Neural cell (in vitro differentiated cells): ENCODE data around the gene SLAMF1. TPM values are rescaled to one million over a fixed set of nuclear protein-coding genes. Genes with fewer than 3 reads are reported as not detected.

ENCODE experiments used
- H2AFZ ChIP-seq: fragments of 200-600, 300-800 bp; sonication (generic), shearing (Covaris generic); 2 replicates; pipeline ENCODE4 v1.6.0; 2014; ENCODE audit warnings: low read depth, mild to moderate bottlenecking, antibody characterized with exemption, low read length, moderate library complexity
- H3F3A ChIP-seq: fragments of 200-600 bp; shearing (Covaris generic); 2 replicates; pipeline ENCODE4 v1.6.1; 2016; ENCODE audit warnings: mild to moderate bottlenecking, moderate library complexity, mixed read lengths, antibody characterized with exemption, low read length; ENCODE audit not compliant: insufficient read depth, poor library complexity, severe bottlenecking
- H3K27ac ChIP-seq: fragments of 200-600, 300-800 bp; sonication (generic), shearing (Covaris generic); 2 replicates; pipeline ENCODE4 v1.5.1; 2014; ENCODE audit warnings: mild to moderate bottlenecking, low read length, moderate library complexity
- H3K27me3 ChIP-seq: fragments of 300-800, 200-600 bp; sonication (generic), shearing (Covaris generic); 2 replicates; pipeline ENCODE4 v1.6.0; 2014; ENCODE audit warnings: mild to moderate bottlenecking, low read depth, low read length, moderate library complexity; ENCODE audit not compliant: insufficient read depth
- H3K36me3 ChIP-seq: fragments of 300-800, 200-600 bp; sonication (generic), shearing (Covaris generic); 2 replicates; pipeline ENCODE4 v1.5.1; 2014; ENCODE audit warnings: mild to moderate bottlenecking, antibody characterized with exemption, low read length, moderate library complexity; ENCODE audit not compliant: insufficient read depth
- H3K4me2 ChIP-seq: fragments of 300-800, 200-600 bp; sonication (generic), shearing (Covaris generic); 2 replicates; pipeline ENCODE4 v1.6.0; 2014; ENCODE audit warnings: mild to moderate bottlenecking, low read length
- H3K4me3 ChIP-seq: fragments of 300-800, 200-600 bp; sonication (generic), shearing (Covaris generic); 2 replicates; pipeline ENCODE4 v1.5.1; 2014; ENCODE audit warnings: mild to moderate bottlenecking, low read length, moderate library complexity
- H3K79me2 ChIP-seq: fragments of 200-600 bp; shearing (Covaris generic); replicated peaks from 2 replicates; pipeline ENCODE4 v1.6.0; 2014; ENCODE audit warnings: mild to moderate bottlenecking, low read length, moderate library complexity; ENCODE audit not compliant: insufficient read depth
- H3K9ac ChIP-seq: fragments of 300-800, 200-600 bp; sonication (generic), shearing (Covaris generic); 2 replicates; pipeline ENCODE4 v1.6.1; 2016; ENCODE audit warnings: mild to moderate bottlenecking, low read length, mixed read lengths
- H3K9me2 ChIP-seq: fragments of 200-600 bp; shearing (Covaris generic); 2 replicates; pipeline ENCODE4 v1.6.1; 2016; ENCODE audit warnings: mild to moderate bottlenecking, low read length, mixed read lengths; ENCODE audit not compliant: insufficient read depth
- H3K9me3 ChIP-seq: fragments of 200-600, 300-800 bp; sonication (generic), shearing (Covaris generic); 2 replicates; pipeline ENCODE4 v1.6.1; 2016; ENCODE audit warnings: mild to moderate bottlenecking, mixed run types, low read length, moderate library complexity, mixed read lengths
- H4K20me1 ChIP-seq: fragments of 200-600 bp; shearing (Covaris generic); 2 replicates; pipeline ENCODE4 v1.6.1; 2016; ENCODE audit warnings: mild to moderate bottlenecking, mixed run types; ENCODE audit not compliant: insufficient read depth
- EP300 ChIP-seq: fragments of 450-650 bp; conservative IDR thresholded peaks from 2 replicates; pipeline ENCODE4 v1.6.1; 2014; ENCODE audit warnings: antibody characterized with exemption, mild to moderate bottlenecking, moderate library complexity; ENCODE audit not compliant: poor library complexity, severe bottlenecking
- EZH2 ChIP-seq: fragments of 200-600, 300-800 bp; shearing (Covaris generic), sonication (generic); IDR thresholded peaks from 2 replicates; pipeline ENCODE4 v1.6.1; 2014; ENCODE audit warnings: antibody characterized with exemption, low read length, borderline replicate concordance, mild to moderate bottlenecking; ENCODE audit not compliant: insufficient read depth, poor library complexity, severe bottlenecking
- MXI1 ChIP-seq: fragments of 450-650 bp; conservative IDR thresholded peaks from 2 replicates; pipeline ENCODE4 v1.6.1; 2014; ENCODE audit warnings: antibody characterized with exemption, mild to moderate bottlenecking; ENCODE audit not compliant: poor library complexity, severe bottlenecking
- POLR2AphosphoS5 ChIP-seq: IDR thresholded peaks from 2 replicates; pipeline ENCODE4 v1.6.1; 2012
- RAD21 ChIP-seq: fragments of 450-650 bp; conservative IDR thresholded peaks from 2 replicates; pipeline ENCODE4 v1.6.1; 2014; ENCODE audit warnings: antibody characterized with exemption, mild to moderate bottlenecking, moderate library complexity
- SMC3 ChIP-seq: fragments of 450-650 bp; conservative IDR thresholded peaks from 2 replicates; pipeline ENCODE4 v1.6.1; 2014; ENCODE audit warnings: antibody characterized with exemption, mild to moderate bottlenecking, moderate library complexity; ENCODE audit not compliant: poor library complexity
- TAF1 ChIP-seq: IDR thresholded peaks from 2 replicates; pipeline ENCODE4 v1.6.1; 2012; ENCODE audit warnings: low read depth
- polyA plus RNA-seq: library from polyadenylated mRNA; depleted of rRNA; stranded (reverse); fragments of >200 nt; gene quantifications from 2 replicates; pipeline ENCODE4 v1.2.3, GENCODE V29; 2014
- TF ChIP-seq, protein P1 (sequence below): fragments of 450-650 bp; IDR thresholded peaks from 2 replicates; pipeline ENCODE4 v1.5.1; 2014; ENCODE audit warnings: antibody characterized with exemption, mild to moderate bottlenecking, moderate library complexity; ENCODE audit not compliant: poor library complexity, severe bottlenecking
- TF ChIP-seq, protein P2 (sequence below): IDR thresholded peaks from 2 replicates; pipeline ENCODE4 v1.6.1; 2012; ENCODE audit warnings: borderline replicate concordance

Gene SLAMF1
- polyA plus RNA-seq, 1 donor from 2014 or later: not detected

DNA sequence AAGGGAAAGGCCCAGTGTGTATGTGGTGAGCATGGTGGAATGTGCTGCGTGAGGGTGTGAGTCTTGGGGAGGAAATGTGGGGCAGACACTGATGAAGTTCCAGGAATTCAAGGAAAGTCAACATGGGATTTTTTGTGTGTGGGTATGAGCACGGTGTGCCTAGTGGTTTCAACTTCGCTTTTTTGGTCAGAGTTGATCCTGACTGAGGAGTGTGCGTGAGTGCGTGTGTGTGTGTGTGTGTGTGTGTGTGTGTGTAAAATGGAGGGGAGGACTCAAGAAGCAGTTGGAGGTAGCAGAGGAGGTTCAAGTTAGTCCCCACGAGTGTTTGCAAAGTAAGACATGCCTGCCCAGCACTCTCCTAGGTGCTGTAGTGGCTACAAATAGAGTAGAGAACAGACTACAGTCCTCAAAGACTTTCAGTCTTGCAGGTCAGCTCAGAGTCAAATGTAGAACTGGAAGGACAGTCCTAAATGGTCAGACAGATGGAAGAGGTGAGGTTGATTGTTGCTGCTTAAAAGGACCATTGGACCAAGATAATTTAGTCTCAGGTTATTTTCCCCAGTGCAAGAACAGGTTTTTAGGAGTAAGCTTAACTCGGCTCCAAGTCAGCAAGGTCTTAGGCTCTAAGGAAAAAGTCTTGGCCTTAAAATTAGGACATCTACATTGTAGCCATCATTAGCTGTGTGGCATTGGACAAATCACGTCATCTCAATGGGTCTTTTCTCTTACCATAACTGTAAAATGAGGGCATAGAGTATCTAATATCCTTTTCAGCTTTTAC lies 25.0 kb downstream of the SLAMF1 start:
- H3K79me2 ChIP-seq: no peaks in the 10 kb centered on the region
- no peaks in the 10 kb centered on the region for H3K9me3 ChIP-seq
- H4K20me1 ChIP-seq: no peaks in the 10 kb centered on the region
- no peaks in the 10 kb centered on the region for H3K27me3 ChIP-seq
- no peaks in the 10 kb centered on the region for H3K36me3 ChIP-seq
- H3K4me3 ChIP-seq: no peak overlapping the region
- H2AFZ ChIP-seq: no peak overlapping the region
- TF ChIP-seq SMC3 (no peak), EP300 (no peak), MXI1 (no peak), TAF1 (no peak), EZH2 (no peak), POLR2AphosphoS5 (no peak)
- no peak overlapping the region for H3K4me2 ChIP-seq
- no peaks in the 10 kb centered on the region for H3K9me2 ChIP-seq
- no peaks in the 10 kb centered on the region for H3F3A ChIP-seq
- no peak overlapping the region for H3K9ac ChIP-seq
- H3K27ac ChIP-seq: no peak overlapping the region

DNA sequence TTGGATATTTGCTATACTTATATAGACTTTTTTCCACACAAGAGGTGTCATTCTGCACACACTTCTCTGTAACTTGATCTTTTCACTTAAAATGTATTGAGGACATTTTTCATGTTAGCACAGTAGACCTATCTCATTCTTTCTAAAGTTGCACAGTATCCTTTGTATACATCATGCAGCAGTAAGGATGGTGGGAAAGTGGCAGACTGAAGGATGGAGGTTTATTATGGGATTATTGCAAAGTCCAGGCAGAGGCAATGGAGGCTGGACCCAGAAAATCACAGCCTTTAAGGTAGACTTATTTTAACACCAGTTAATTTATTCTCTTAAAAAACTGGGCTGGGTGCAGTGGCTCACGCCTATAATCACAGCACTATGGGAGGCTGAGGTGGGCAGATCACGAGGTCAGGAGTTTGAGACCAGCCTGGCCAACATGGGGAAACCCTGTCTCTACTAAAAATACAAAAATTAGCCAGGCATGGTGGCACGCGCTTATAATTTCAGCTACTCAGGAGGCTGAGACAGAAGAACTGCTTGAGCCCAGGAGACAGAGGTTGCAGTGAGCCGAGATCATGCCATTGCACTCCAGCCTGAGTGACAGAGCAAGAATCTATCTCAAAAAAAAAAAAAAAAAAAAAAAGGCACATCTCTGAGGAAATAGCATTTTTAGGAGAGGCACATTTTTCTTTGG lies 25.8 kb downstream of the SLAMF1 start:
- Histone ChIP-seq H3K79me2 (no peaks in the 10 kb centered on the region), H3K4me3 (no peak overlapping the region), H2AFZ (no peak overlapping the region), H3K9me2 (no peaks in the 10 kb centered on the region), H3K27ac (no peak overlapping the region), H3F3A (no peaks in the 10 kb centered on the region), H3K9me3 (no peaks in the 10 kb centered on the region), H3K27me3 (no peaks in the 10 kb centered on the region), H3K36me3 (no peaks in the 10 kb centered on the region), H3K4me2 (no peak overlapping the region), H3K9ac (no peak overlapping the region), H4K20me1 (no peaks in the 10 kb centered on the region)
- TF ChIP-seq TAF1 (no peak), SMC3 (no peak), RAD21 (no peak), EZH2 (no peak), EP300 (no peak), MXI1 (no peak)
- TF ChIP-seq, protein P1, sequence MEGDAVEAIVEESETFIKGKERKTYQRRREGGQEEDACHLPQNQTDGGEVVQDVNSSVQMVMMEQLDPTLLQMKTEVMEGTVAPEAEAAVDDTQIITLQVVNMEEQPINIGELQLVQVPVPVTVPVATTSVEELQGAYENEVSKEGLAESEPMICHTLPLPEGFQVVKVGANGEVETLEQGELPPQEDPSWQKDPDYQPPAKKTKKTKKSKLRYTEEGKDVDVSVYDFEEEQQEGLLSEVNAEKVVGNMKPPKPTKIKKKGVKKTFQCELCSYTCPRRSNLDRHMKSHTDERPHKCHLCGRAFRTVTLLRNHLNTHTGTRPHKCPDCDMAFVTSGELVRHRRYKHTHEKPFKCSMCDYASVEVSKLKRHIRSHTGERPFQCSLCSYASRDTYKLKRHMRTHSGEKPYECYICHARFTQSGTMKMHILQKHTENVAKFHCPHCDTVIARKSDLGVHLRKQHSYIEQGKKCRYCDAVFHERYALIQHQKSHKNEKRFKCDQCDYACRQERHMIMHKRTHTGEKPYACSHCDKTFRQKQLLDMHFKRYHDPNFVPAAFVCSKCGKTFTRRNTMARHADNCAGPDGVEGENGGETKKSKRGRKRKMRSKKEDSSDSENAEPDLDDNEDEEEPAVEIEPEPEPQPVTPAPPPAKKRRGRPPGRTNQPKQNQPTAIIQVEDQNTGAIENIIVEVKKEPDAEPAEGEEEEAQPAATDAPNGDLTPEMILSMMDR: no peak
- TF ChIP-seq, protein P2, sequence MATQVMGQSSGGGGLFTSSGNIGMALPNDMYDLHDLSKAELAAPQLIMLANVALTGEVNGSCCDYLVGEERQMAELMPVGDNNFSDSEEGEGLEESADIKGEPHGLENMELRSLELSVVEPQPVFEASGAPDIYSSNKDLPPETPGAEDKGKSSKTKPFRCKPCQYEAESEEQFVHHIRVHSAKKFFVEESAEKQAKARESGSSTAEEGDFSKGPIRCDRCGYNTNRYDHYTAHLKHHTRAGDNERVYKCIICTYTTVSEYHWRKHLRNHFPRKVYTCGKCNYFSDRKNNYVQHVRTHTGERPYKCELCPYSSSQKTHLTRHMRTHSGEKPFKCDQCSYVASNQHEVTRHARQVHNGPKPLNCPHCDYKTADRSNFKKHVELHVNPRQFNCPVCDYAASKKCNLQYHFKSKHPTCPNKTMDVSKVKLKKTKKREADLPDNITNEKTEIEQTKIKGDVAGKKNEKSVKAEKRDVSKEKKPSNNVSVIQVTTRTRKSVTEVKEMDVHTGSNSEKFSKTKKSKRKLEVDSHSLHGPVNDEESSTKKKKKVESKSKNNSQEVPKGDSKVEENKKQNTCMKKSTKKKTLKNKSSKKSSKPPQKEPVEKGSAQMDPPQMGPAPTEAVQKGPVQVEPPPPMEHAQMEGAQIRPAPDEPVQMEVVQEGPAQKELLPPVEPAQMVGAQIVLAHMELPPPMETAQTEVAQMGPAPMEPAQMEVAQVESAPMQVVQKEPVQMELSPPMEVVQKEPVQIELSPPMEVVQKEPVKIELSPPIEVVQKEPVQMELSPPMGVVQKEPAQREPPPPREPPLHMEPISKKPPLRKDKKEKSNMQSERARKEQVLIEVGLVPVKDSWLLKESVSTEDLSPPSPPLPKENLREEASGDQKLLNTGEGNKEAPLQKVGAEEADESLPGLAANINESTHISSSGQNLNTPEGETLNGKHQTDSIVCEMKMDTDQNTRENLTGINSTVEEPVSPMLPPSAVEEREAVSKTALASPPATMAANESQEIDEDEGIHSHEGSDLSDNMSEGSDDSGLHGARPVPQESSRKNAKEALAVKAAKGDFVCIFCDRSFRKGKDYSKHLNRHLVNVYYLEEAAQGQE: no peak
